Measurements from ENCODE around the gene PHF19. TPM values are rescaled to one million over a fixed set of nuclear protein-coding genes. Genes with fewer than 3 reads are reported as not detected.

Gene PHF19
- total and polyA plus RNA-seq, 2 donors (not counting 3 experiments of a cell fraction or from before 2014, with no cell fraction given) = 102 to 153 TPM

DNA sequence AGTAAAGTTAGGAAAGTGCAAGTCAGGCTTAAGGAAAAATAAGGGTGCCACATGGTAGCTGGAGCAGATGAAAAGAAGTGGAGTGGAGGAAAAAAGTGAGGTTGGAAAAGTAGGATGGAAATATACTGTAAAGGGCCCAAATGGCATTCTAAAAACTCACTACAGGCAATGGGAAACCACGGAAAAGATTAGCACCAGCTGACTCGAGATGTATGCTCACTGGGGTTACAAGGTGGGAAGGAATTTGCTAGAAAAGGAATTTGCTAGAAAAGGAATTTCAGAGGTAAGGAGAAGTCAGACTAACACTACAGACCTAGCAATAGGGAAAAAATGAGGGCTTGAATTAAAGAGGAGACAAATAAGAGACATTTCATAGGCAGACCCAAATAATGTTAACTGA lies 37.8 kb downstream of the PHF19 start:
- CTCF ChIA-PET = interaction anchor here (1.3 kb wide), 1 partner anchor 98 kb away, joined by 4 read pairs; no protein-coding TSS in a partner anchor
- no peak overlapping the region for H3K9ac ChIP-seq (replicated peaks; ENCODE audit: extremely low read depth, insufficient read depth, low read length)
- H3K9me1 ChIP-seq (replicated peaks; ENCODE audit: control insufficient read depth, extremely low read depth, insufficient read depth, low read length) = no peaks in the 10 kb centered on the region
- BruUV-seq (replicated peaks) = no TSS peak
- POLR2A ChIA-PET = no interaction called here
- DNase-seq (ENCODE audit: low read depth, low spot score) (no peak), FAIRE-seq (no peak)
- H3K4me2 ChIP-seq (ENCODE audit: insufficient read depth, low read length) = no peak overlapping the region
- no peaks in the 10 kb centered on the region for H3K9me3 ChIP-seq (replicated peaks; ENCODE audit: control insufficient read depth, insufficient read depth, low read length)
- TF ChIP-seq, protein P1, sequence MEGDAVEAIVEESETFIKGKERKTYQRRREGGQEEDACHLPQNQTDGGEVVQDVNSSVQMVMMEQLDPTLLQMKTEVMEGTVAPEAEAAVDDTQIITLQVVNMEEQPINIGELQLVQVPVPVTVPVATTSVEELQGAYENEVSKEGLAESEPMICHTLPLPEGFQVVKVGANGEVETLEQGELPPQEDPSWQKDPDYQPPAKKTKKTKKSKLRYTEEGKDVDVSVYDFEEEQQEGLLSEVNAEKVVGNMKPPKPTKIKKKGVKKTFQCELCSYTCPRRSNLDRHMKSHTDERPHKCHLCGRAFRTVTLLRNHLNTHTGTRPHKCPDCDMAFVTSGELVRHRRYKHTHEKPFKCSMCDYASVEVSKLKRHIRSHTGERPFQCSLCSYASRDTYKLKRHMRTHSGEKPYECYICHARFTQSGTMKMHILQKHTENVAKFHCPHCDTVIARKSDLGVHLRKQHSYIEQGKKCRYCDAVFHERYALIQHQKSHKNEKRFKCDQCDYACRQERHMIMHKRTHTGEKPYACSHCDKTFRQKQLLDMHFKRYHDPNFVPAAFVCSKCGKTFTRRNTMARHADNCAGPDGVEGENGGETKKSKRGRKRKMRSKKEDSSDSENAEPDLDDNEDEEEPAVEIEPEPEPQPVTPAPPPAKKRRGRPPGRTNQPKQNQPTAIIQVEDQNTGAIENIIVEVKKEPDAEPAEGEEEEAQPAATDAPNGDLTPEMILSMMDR (IDR thresholded peaks at IDR 0.05; ENCODE audit: extremely low read depth in 1 of 2, insufficient read depth in 1 of 2, low read depth in 1 of 2, low read length in 2 of 2) = no peak
- TF ChIP-seq JUN (IDR thresholded peaks at IDR 0.05; ENCODE audit: borderline replicate concordance, insufficient read depth, insufficient read length, low read depth) (no peak), MYC (IDR thresholded peaks at IDR 0.05; ENCODE audit: low read depth, low read length) (no peak), EZH2 (IDR thresholded peaks at IDR 0.05; ENCODE audit: borderline replicate concordance, low read depth, low read length, severe bottlenecking) (no peak), POLR2A (IDR thresholded peaks at IDR 0.05; ENCODE audit: low read depth, low read length) (no peak), GATA2 (IDR thresholded peaks at IDR 0.05; ENCODE audit: insufficient read depth, insufficient read length, low read depth, low read length) (no peak), POLR2AphosphoS5 (IDR thresholded peaks at IDR 0.05; ENCODE audit: insufficient read depth, low read depth, low read length) (no peak), FOS (IDR thresholded peaks at IDR 0.05; ENCODE audit: borderline replicate concordance, insufficient read depth, low read length) (no peak)
- TF ChIP-seq, protein P2, sequence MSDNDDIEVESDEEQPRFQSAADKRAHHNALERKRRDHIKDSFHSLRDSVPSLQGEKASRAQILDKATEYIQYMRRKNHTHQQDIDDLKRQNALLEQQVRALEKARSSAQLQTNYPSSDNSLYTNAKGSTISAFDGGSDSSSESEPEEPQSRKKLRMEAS (IDR thresholded peaks at IDR 0.05; ENCODE audit: insufficient read depth, insufficient read length) = no peak
- peaks cover 41% of the 10 kb centered on the region for H3K79me2 ChIP-seq (ENCODE audit: control insufficient read depth, insufficient read depth, low read length)
- H2AFZ ChIP-seq (ENCODE audit: low read depth, low read length) = no peak overlapping the region
- H3K36me3 ChIP-seq (ENCODE audit: control insufficient read depth in 2 of 2, extremely low read depth in 1 of 2, insufficient read depth in 2 of 2, low read length in 2 of 2) = no peaks in the 10 kb centered on the region
- dilution Hi-C loops (cut with MboI; ENCODE audit: extremely low pct_ligation_motif_present, low sequenced_read_pairs) (no loop called here), intact Hi-C loops (cut with micrococcal nuclease) (no loop called here)
- peaks cover 13% of the 10 kb centered on the region for H3K4me1 ChIP-seq (ENCODE audit: control insufficient read depth, extremely low read depth, insufficient read depth, low read length)
- no peaks in the 10 kb centered on the region for H3K27me3 ChIP-seq (ENCODE audit: control insufficient read depth in 2 of 2, insufficient read depth in 2 of 2, low read length in 2 of 2)
- no peak overlapping the region for H3K27ac ChIP-seq (ENCODE audit: insufficient read depth, low read depth, low read length)
- no peak overlapping the region for H3K4me3 ChIP-seq (replicated peaks in 1 of 3; ENCODE audit: insufficient read depth in 1 of 3, low read depth in 1 of 3, low read length in 3 of 3)
- no peaks in the 10 kb centered on the region for H4K20me1 ChIP-seq (replicated peaks; ENCODE audit: control insufficient read depth, extremely low read depth, insufficient read depth, low read length)
